ENCODE results near the gene KRT37. TPM values are rescaled to one million over a fixed set of nuclear protein-coding genes. Genes with fewer than 3 reads are reported as not detected.

KRT37 gene
- polyA plus RNA-seq, 3 donors = not detected

GRCh38 chr17:41415833-41416335, 8.5 kb downstream of the KRT37 start:
- no peak for DNase-seq
- WGBS (ENCODE audit: insufficient coverage) = 100% methylated on average over 1 of the region's 3 CpGs
- Mint-ChIP-seq H3K27ac (no peak overlapping the region), H3K4me3 (no peak overlapping the region), H3K36me3 (no peaks in the 10 kb centered on the region), H3K4me1 (peaks cover 7% of the 10 kb centered on the region), H3K9me3 (no peaks in the 10 kb centered on the region), H3K27me3 (ENCODE audit: low read depth in 3 of 3) (peaks cover 7 to 11% (median 8%) of the 10 kb centered on the region in 3 donors)
- Histone ChIP-seq H3K9ac (ENCODE audit: insufficient read depth, low read length, poor library complexity, severe bottlenecking) (no peak overlapping the region), H3K4me1 (ENCODE audit: control insufficient read depth in 1 of 2, insufficient read depth in 2 of 2, low read length in 2 of 2) (peaks cover 4 to 5% of the 10 kb centered on the region in 2 donors), H3K4me2 (replicated peaks; ENCODE audit: extremely low read depth, low read length, poor library complexity, severe bottlenecking) (no peak overlapping the region), H3K79me2 (ENCODE audit: insufficient read depth, low read length) (no peaks in the 10 kb centered on the region), H3K36me3 (replicated peaks in 1 of 2; ENCODE audit: control insufficient read depth in 1 of 2, insufficient read depth in 2 of 2, low read length in 2 of 2) (no peaks in the 10 kb centered on the region), H4K20me1 (ENCODE audit: insufficient read depth, low read length) (no peaks in the 10 kb centered on the region), H3K27ac (ENCODE audit: low read depth in 1 of 2, low read length in 2 of 2) (no peak overlapping the region), H2AFZ (ENCODE audit: insufficient read depth, low read depth, low read length, poor library complexity, severe bottlenecking) (no peak overlapping the region), H3K9me3 (replicated peaks in 1 of 2; ENCODE audit: control insufficient read depth in 1 of 2, insufficient read depth in 1 of 2, low read length in 2 of 2) (no peaks in the 10 kb centered on the region), H3K4me3 (replicated peaks in 1 of 3; ENCODE audit: low read depth in 2 of 3, low read length in 3 of 3) (no peak overlapping the region), H3K27me3 (ENCODE audit: control insufficient read depth in 2 of 2, insufficient read depth in 2 of 2, low read length in 2 of 2) (no peaks in the 10 kb centered on the region)
- TF ChIP-seq CTCF (IDR thresholded peaks at IDR 0.05) = no peak
- intact Hi-C loops (cut with micrococcal nuclease) = no loop called here

GRCh38 chr17:41415411-41415810, 9.0 kb downstream of the KRT37 start:
- no peak for TF ChIP-seq CTCF (IDR thresholded peaks at IDR 0.05)
- no peak overlapping the region for H3K27ac ChIP-seq (ENCODE audit: low read depth in 1 of 2, low read length in 2 of 2)
- no peak overlapping the region for H2AFZ ChIP-seq (ENCODE audit: insufficient read depth, low read depth, low read length, poor library complexity, severe bottlenecking)
- intact Hi-C loops (cut with micrococcal nuclease) = no loop called here
- peaks cover 4 to 5% of the 10 kb centered on the region in 2 donors for H3K4me1 ChIP-seq (ENCODE audit: control insufficient read depth in 1 of 2, insufficient read depth in 2 of 2, low read length in 2 of 2)
- H3K36me3 ChIP-seq (replicated peaks in 1 of 2; ENCODE audit: control insufficient read depth in 1 of 2, insufficient read depth in 2 of 2, low read length in 2 of 2) = no peaks in the 10 kb centered on the region
- no peak overlapping the region for H3K27ac Mint-ChIP-seq
- H3K4me2 ChIP-seq (replicated peaks; ENCODE audit: extremely low read depth, low read length, poor library complexity, severe bottlenecking) = no peak overlapping the region
- no peak for DNase-seq
- H3K9ac ChIP-seq (ENCODE audit: insufficient read depth, low read length, poor library complexity, severe bottlenecking) = no peak overlapping the region
- no peak overlapping the region for H3K4me3 ChIP-seq (replicated peaks in 1 of 3; ENCODE audit: low read depth in 2 of 3, low read length in 3 of 3)
- H4K20me1 ChIP-seq (ENCODE audit: insufficient read depth, low read length) = no peaks in the 10 kb centered on the region
- no peaks in the 10 kb centered on the region for H3K36me3 Mint-ChIP-seq
- no peak overlapping the region for H3K4me3 Mint-ChIP-seq
- H3K4me1 Mint-ChIP-seq = peaks cover 7% of the 10 kb centered on the region
- H3K27me3 Mint-ChIP-seq (ENCODE audit: low read depth in 3 of 3) = peaks cover 6 to 11% (median 8%) of the 10 kb centered on the region in 3 donors
- 100% methylated on average over 1 of the region's 4 CpGs for WGBS (ENCODE audit: insufficient coverage)
- no peaks in the 10 kb centered on the region for H3K9me3 Mint-ChIP-seq
- H3K27me3 ChIP-seq (ENCODE audit: control insufficient read depth in 2 of 2, insufficient read depth in 2 of 2, low read length in 2 of 2) = no peaks in the 10 kb centered on the region
- H3K9me3 ChIP-seq (replicated peaks in 1 of 2; ENCODE audit: control insufficient read depth in 1 of 2, insufficient read depth in 1 of 2, low read length in 2 of 2) = no peaks in the 10 kb centered on the region
- no peaks in the 10 kb centered on the region for H3K79me2 ChIP-seq (ENCODE audit: insufficient read depth, low read length)
